Measurements from ENCODE around the gene AIFM3.

DNA sequence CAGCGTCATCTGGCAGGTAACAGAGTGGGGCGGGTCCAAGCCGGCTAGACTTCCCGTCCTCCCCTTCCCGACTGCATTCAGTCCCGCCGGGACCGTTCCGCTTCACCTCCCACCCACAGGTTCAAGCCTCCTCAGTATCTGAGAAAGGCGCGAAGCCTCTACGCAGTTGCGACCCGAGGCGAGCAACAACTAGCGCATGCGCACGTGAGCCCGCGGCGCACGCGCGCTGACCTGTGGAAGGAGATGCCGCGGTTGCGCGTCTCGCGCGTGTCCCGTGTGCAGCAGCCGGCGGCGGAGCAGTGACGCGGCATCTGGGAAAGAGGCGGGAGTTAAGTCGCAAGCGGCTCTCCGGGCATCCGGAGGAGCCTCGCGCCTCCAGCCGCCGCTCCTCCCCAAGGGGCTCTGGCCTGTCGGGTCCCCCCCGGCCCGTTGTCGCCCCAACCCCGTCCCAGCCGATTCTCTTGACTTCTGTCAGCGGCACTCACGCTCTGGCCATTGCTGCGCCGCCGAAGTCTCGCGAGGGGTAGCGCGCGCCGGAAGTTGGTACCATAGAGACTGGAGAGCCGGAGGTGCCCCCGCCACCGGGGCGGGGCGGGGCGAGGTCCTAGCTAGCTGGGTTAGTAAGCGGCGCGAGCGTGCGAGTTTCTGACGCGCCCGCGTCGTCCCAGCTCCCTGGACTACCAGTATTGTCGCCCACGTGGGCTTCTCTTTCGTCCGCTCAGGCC lies 34.7 kb downstream of the AIFM3 start, which contains the start of gene THAP7:
- TF ChIP-seq PPARA (CRISPR knock-in tag; IDR thresholded peaks at IDR 0.05; ENCODE audit: borderline replicate concordance) (no peak), RARB (CRISPR knock-in tag; IDR thresholded peaks at IDR 0.05) (no peak), ZFP30 (CRISPR knock-in tag; IDR thresholded peaks at IDR 0.05) (no peak), GLIS3 (CRISPR knock-in tag; IDR thresholded peaks at IDR 0.05) (0 out of 2 replicates have a peak, but pooled peaks have one; percentile 11), ZNF565 (CRISPR knock-in tag; conservative IDR thresholded peaks at IDR 0.05; ENCODE audit: low read depth) (no peak), ZNF70 (CRISPR knock-in tag; IDR thresholded peaks at IDR 0.05) (no peak), ZNF8 (CRISPR knock-in tag; IDR thresholded peaks at IDR 0.05) (no peak)
- TF ChIP-seq, protein P1, sequence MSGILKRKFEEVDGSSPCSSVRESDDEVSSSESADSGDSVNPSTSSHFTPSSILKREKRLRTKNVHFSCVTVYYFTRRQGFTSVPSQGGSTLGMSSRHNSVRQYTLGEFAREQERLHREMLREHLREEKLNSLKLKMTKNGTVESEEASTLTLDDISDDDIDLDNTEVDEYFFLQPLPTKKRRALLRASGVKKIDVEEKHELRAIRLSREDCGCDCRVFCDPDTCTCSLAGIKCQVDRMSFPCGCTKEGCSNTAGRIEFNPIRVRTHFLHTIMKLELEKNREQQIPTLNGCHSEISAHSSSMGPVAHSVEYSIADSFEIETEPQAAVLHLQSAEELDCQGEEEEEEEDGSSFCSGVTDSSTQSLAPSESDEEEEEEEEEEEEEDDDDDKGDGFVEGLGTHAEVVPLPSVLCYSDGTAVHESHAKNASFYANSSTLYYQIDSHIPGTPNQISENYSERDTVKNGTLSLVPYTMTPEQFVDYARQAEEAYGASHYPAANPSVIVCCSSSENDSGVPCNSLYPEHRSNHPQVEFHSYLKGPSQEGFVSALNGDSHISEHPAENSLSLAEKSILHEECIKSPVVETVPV (CRISPR knock-in tag; IDR thresholded peaks at IDR 0.05) = no peak

Data from SK-N-SH treated with all-trans-retinoic acid at 6 μM for 48 hours (cell line).